Measurements from ENCODE around the gene ITGA4. TPM values are rescaled to one million over a fixed set of nuclear protein-coding genes. Genes with fewer than 3 reads are reported as not detected.

The ITGA4 gene
- total and polyA plus RNA-seq, 2 of the 13 experiments (the other 11 are each of a cell fraction or from before 2014, with no cell fraction given) = not detected

GRCh38 chr2:181471226-181471625, 14.0 kb downstream of the ITGA4 start (continued):
- TF ChIP-seq NAIF1 (CRISPR knock-in tag; IDR thresholded peaks at IDR 0.05; ENCODE audit: borderline replicate concordance) (no peak), KMT2B (CRISPR knock-in tag; IDR thresholded peaks at IDR 0.05) (no peak), TGIF2 (CRISPR knock-in tag; IDR thresholded peaks at IDR 0.05) (no peak), KLF12 (CRISPR knock-in tag; IDR thresholded peaks at IDR 0.05; ENCODE audit: borderline replicate concordance) (no peak), LCORL (IDR thresholded peaks at IDR 0.05) (no peak), LCORL (CRISPR knock-in tag; IDR thresholded peaks at IDR 0.05) (no peak), MED8 (CRISPR knock-in tag; IDR thresholded peaks at IDR 0.05; ENCODE audit: insufficient replicate concordance) (no peak), AGO2 (optimal IDR thresholded peaks at IDR 0.05; ENCODE audit: low read depth, low read length) (no peak)

DNA sequence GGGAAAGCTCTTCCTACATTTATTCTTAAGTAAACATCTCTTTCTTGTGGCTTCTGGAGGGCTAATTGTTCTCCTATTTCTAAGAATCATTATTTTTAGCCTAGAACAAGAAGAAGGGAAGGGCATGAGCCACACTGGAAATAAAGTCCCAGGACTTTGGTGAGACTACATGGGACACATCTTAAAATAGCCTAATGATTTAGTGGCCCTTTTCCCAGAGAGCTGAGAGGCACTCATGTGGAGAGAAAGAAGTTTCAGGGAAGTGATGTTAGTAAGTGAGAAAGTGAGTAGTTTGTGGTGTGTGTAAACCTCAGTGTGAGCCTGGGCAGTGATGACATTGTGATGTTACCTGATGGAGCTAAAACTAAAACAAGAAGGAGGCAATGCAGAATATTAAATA, 14.6 kb downstream of the ITGA4 start:
- H2AFZ ChIP-seq (ENCODE audit: low read length) = no peak overlapping the region
- intact Hi-C loops (cut with micrococcal nuclease; ENCODE audit: unreplicated experiment) (no loop called here), in situ Hi-C loops (cut with HindIII; ENCODE audit: extremely low pct_ligation_motif_present, low pct_unique_long_range_greater_than_20kb) (no loop called here)
- DNase-seq (ENCODE audit: low spot score) (no peak), FAIRE-seq (no peak), ATAC-seq (no peak)
- H3K9ac ChIP-seq (ENCODE audit: insufficient read depth, low read depth, low read length) = no peak overlapping the region
- TF ChIP-seq ETV5 (CRISPR knock-in tag; IDR thresholded peaks at IDR 0.05; ENCODE audit: borderline replicate concordance) (no peak), POLR2AphosphoS2 (IDR thresholded peaks at IDR 0.05; ENCODE audit: low read depth, low read length) (no peak), SAP130 (CRISPR knock-in tag; IDR thresholded peaks at IDR 0.05; ENCODE audit: low read depth) (no peak), CREM (IDR thresholded peaks at IDR 0.05) (no peak), CREM (CRISPR knock-in tag; IDR thresholded peaks at IDR 0.05) (no peak), ZNF317 (CRISPR knock-in tag; IDR thresholded peaks at IDR 0.05) (no peak), ZNF282 (IDR thresholded peaks at IDR 0.05; ENCODE audit: partially characterized antibody) (no peak), HDAC6 (IDR thresholded peaks at IDR 0.05; ENCODE audit: low read depth, low read length) (no peak)
- no peaks in the 10 kb centered on the region for H3K79me2 ChIP-seq (ENCODE audit: insufficient read depth, low read length)
- CTCF ChIA-PET (ENCODE audit: low intra/inter-chr PET ratio, low total read pairs) = no interaction called here
- no peaks in the 10 kb centered on the region for H3K9me3 ChIP-seq (ENCODE audit: low read length)
- no TSS peak for BruUV-seq (replicated peaks)
- H3K27me3 ChIP-seq (ENCODE audit: control insufficient read depth in 1 of 2, insufficient read depth in 2 of 2, low read length in 2 of 2) = no peaks in the 10 kb centered on the region
- no peak overlapping the region for H3K4me3 ChIP-seq (replicated peaks in 1 of 3; ENCODE audit: insufficient read depth in 1 of 3, low read depth in 2 of 3, low read length in 3 of 3)
- POLR2A ChIA-PET = no interaction called here
- no peaks in the 10 kb centered on the region for H4K20me1 ChIP-seq (ENCODE audit: insufficient read depth, low read length)
- H3K27ac ChIP-seq (ENCODE audit: extremely low read length, insufficient read depth, low read length) = no peak overlapping the region
- H3K4me2 ChIP-seq (ENCODE audit: low read depth, low read length) = no peak overlapping the region
- no peaks in the 10 kb centered on the region for H3K36me3 ChIP-seq (replicated peaks in 1 of 2; ENCODE audit: control insufficient read depth in 1 of 2, insufficient read depth in 2 of 2, low read length in 2 of 2)
- H3K4me1 ChIP-seq (ENCODE audit: insufficient read depth, low read length) = no peaks in the 10 kb centered on the region

All from HepG2 (cell line).